GM18858 (cell line): ENCODE data around the gene C16orf86.

ENCODE experiments used
- ATAC-seq: cut with Tn5 transposase; IDR thresholded peaks from one replicate; pipeline ENCODE4 v1.9.1; 2021; ENCODE audit not compliant: unreplicated experiment

C16orf86 gene

GRCh38 chr16:67665598-67665997 lies 1.0 kb upstream of the C16orf86 start:
- ATAC-seq = no peak

GRCh38 chr16:67666032-67666551 lies 522 bp upstream of the C16orf86 start:
- ATAC-seq = no peak

- ATAC-seq = no peak
Observed at GRCh38 chr16:67667453-67667816, 821 bp downstream of the C16orf86 start.

- peak; percentile 71 for ATAC-seq
Observed at GRCh38 chr16:67667817-67668494, 1.3 kb downstream of the C16orf86 start.

- no peak for ATAC-seq
Observed at GRCh38 chr16:67668495-67669157, 2.0 kb downstream of the C16orf86 start.

- ATAC-seq = no peak
Observed at GRCh38 chr16:67669499-67670101, 3.0 kb downstream of the C16orf86 start.

- no peak for ATAC-seq
Observed at GRCh38 chr16:67672306-67672705, 5.7 kb downstream of the C16orf86 start.

GRCh38 chr16:67672739-67673662 lies 6.4 kb downstream of the C16orf86 start:
- ATAC-seq = no peak

- ATAC-seq = no peak
Observed at GRCh38 chr16:67673712-67674580, 7.3 kb downstream of the C16orf86 start.

GRCh38 chr16:67674851-67675578 lies 8.4 kb downstream of the C16orf86 start:
- no peak for ATAC-seq

- no peak for ATAC-seq
Observed at GRCh38 chr16:67675579-67675935, 8.9 kb downstream of the C16orf86 start.

GRCh38 chr16:67675999-67676398 lies 9.4 kb downstream of the C16orf86 start:
- ATAC-seq = no peak

- no peak for ATAC-seq
Observed at GRCh38 chr16:67676516-67676915, 9.9 kb downstream of the C16orf86 start.

- ATAC-seq = no peak
Observed at GRCh38 chr16:67676939-67677338, 10.3 kb downstream of the C16orf86 start.

GRCh38 chr16:67677712-67678111 lies 11.1 kb downstream of the C16orf86 start:
- no peak for ATAC-seq

- ATAC-seq = no peak
Observed at GRCh38 chr16:67678354-67679023, 11.9 kb downstream of the C16orf86 start.

GRCh38 chr16:67679935-67680897 lies 13.6 kb downstream of the C16orf86 start:
- no peak for ATAC-seq

GRCh38 chr16:67683767-67684166 lies 17.2 kb downstream of the C16orf86 start:
- no peak for ATAC-seq
